GM12878 (cell line): Measurements from ENCODE around the gene TMEM30A.

Experiments
- CEBPB ChIP-seq, 2 experiments: fragments of 150-350 bp in 1 of 2; IDR thresholded peaks; 2 replicates each; pipeline ENCODE4 v1.6.1; 2012 to 2014; ENCODE audit warnings: low read depth in 2 of 2, low read length in 2 of 2, borderline replicate concordance in 1 of 2, inconsistent platforms in 1 of 2
- RCOR1 ChIP-seq: conservative IDR thresholded peaks from 2 replicates; pipeline ENCODE4 v1.6.1; 2012; ENCODE audit warnings: low read depth, low read length, improper control_type of control experiment
- SRF ChIP-seq, 2 experiments: IDR thresholded peaks; 2 replicates each; pipeline ENCODE4 v1.6.1; 2011; ENCODE audit warnings: low read depth in 2 of 2, low read length in 2 of 2, mild to moderate bottlenecking in 1 of 2, moderate library complexity in 1 of 2

DNA sequence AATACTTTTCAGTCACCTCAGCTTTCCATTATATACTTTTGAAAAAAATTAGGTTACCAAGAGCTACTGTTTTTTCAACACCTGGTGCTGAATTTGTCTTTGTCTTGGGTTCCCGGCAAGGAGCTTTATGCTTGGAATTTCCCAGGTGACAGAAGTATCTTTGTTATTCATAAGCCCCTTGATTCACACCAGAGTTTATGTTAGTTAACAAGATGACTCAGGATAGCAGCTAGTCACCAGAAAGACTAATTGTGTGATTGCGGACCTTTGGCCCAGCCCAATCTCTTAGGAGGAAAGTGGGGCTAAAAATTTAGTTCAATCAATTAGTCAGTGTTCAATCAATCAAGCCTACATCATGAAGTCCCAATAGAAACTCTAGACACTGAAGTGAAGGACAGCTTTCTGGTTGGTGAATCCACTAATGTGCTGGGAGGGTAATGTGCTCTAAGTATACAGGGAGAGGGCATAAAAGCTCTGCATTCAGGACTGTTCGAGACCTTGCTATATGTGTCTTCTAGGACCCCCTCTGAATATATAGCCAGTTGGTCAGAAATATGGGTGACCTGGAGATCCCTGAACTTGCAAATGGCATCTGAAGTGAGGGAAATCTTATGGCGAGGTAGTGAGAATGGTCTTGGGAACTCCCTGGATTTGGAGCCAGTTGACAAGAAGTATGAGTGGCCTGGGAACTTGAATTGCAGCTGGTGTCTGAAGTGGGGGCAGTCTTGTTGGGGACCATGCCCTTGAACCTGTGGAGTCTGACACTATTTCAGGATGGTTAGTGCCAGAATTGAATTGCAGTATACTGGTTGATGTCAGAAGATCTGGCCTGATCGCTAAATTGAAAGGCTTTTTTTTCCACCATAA lies 16.2 kb downstream of the TMEM30A start:
- no peak for TF ChIP-seq SRF (IDR thresholded peaks at IDR 0.05; ENCODE audit: low read depth in 2 of 2, low read length in 2 of 2)
- TF ChIP-seq CEBPB (IDR thresholded peaks at IDR 0.05; ENCODE audit: borderline replicate concordance in 1 of 2, low read depth in 2 of 2, low read length in 2 of 2) = no peak
- no peak for TF ChIP-seq RCOR1
